HG02759 (cell line): ENCODE data around the gene CYP17A1.
A peak's percentile ranks its signal among the peaks of the same experiment; 100 is the strongest.
"Not testable (repeated sequence)": the region's sequence is repeated elsewhere in the genome, so short reads cannot be mapped to it uniquely, and the experiment has no call there.

Experiments used
- ATAC-seq: cut with Tn5 transposase; IDR thresholded peaks from one replicate; pipeline ENCODE4 v1.9.1; 2021; ENCODE audit warnings: mild to moderate bottlenecking, moderate library complexity; ENCODE audit not compliant: unreplicated experiment

The CYP17A1 gene

GRCh38 chr10:102838276-102838927 lies 1.2 kb upstream of the CYP17A1 start:
- not testable (repeated sequence) for ATAC-seq

- peak; percentile 73 for ATAC-seq
Observed at GRCh38 chr10:102835007-102835482, 2.2 kb downstream of the CYP17A1 start.

GRCh38 chr10:102834143-102834542 lies 3.1 kb downstream of the CYP17A1 start:
- ATAC-seq = no peak

- no peak for ATAC-seq
Observed at GRCh38 chr10:102832987-102833386, 4.2 kb downstream of the CYP17A1 start.

DNA sequence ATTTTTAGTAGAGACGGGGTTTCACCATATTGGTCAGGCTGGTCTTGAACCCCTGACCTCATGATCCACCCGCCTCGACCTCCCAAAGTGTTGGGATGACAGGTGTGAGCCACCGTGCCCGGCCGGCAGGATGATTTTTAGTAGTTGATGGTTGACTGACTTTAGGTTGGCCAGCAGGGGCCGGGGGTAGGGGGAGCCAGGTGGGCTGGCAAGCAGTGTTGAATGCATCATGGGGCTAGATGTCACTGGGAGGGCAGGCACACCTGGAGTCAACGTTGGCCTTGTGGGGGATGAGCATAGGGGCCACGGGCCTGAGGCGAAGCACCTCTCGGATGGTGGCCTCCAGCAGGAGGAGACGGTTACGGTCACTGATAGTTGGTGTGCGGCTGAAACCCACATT lies 5.0 kb downstream of the CYP17A1 start:
- ATAC-seq = no peak

DNA sequence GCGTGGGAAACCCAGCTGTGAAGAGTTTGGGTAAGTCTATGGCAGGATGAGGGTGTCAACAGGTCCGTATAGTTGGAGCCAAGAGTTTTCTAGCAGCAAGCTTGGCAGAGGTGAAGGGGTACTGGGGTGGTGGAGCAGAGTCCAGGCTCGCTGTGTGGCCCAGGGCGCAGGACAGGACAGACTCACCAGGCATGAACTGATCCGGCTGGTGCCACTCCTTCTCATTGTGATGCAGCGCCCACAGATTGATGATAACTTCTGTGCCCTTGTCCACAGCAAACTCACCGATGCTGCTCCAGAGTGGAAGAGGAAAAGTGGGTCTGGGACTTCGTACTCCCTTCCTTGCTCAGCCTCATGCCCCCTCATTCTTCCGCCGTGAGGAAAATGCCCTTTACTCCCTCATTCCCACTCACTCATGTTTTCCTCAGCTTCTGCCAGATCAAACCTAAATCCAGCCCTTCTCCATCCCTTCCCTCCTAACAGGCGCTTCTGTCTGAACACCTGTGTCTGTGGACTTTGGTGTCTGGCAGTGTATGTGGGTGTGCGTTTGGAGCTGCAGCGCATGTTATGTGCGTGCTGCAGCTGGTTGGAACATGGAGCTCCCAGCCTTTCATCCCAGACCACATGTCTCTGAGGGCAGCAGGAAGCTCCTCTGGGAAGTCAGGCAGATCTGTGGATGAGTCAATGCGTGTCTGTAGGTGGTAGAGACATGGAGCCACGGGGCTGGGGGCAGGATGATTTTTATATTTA lies 5.7 kb downstream of the CYP17A1 start:
- no peak for ATAC-seq

- no peak for ATAC-seq
Observed at GRCh38 chr10:102827597-102827975, 9.6 kb downstream of the CYP17A1 start.

- no peak for ATAC-seq
Observed at GRCh38 chr10:102826148-102826796, 10.9 kb downstream of the CYP17A1 start.

- ATAC-seq = no peak
Observed at GRCh38 chr10:102824664-102825063, 12.5 kb downstream of the CYP17A1 start.

- ATAC-seq = no peak
Observed at GRCh38 chr10:102822222-102822621, 15.0 kb downstream of the CYP17A1 start.

DNA sequence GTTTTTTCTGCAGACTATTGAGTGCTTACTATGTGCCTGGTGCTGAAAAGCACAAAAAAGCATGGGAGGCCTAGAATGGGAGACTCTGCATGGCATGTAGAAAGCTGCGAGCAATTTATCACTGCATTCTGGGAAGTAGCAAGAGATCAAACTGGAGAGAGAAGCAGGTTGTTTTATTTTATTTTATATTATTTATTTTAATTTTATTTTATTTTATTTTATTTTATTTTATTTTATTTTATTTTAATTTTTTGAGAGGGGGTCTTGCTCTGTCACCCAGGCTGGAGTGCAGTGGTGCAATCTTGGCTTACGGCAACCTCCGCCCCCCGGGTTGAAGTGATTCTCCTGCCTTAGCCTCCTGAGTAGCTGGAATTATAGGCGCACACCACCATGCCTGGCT lies 17.2 kb downstream of the CYP17A1 start:
- not testable (repeated sequence) for ATAC-seq

- ATAC-seq = no peak
Observed at GRCh38 chr10:102819054-102819453, 18.2 kb downstream of the CYP17A1 start.

GRCh38 chr10:102817175-102817574 lies 20.0 kb downstream of the CYP17A1 start:
- ATAC-seq = no peak

GRCh38 chr10:102815790-102816549 lies 21.2 kb downstream of the CYP17A1 start:
- no peak for ATAC-seq

GRCh38 chr10:102814873-102815661 lies 22.1 kb downstream of the CYP17A1 start:
- no peak for ATAC-seq

- ATAC-seq = no peak
Observed at GRCh38 chr10:102814453-102814871, 22.8 kb downstream of the CYP17A1 start.

DNA sequence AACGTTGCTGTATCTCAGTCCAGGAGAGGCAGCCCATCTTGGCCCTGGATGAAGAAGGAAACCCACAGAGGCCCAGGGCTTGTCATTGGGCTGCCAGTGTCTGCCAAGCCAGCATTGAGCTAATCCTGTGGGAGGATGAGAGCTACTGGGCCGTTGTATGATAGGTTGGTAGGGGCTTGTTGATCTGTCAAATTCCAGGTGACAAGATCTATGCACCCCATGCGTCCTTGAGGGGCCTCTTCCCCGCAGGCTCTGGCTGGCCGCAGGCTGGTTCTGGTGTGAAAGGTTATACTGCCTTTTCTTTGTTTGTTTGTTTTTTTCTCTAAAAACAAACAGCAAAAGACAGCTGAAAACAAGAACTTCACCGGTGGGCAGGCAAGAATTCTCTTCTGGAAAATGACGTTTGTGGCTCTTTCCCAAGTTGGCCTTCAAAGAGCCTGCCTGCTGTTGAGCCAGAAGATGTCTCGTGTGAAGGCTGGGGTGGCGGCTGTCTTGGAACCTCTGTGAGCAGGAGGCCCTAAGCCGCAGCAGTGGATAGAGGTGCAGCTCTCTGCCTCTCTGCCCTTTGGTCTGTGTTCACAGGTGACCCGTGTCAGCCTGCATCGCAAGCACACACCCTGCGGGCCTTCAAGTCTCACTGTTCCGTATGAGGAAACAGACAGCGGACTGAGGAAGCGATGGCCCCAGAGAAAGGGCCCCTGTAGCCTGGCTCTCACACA lies 23.3 kb downstream of the CYP17A1 start:
- no peak for ATAC-seq

DNA sequence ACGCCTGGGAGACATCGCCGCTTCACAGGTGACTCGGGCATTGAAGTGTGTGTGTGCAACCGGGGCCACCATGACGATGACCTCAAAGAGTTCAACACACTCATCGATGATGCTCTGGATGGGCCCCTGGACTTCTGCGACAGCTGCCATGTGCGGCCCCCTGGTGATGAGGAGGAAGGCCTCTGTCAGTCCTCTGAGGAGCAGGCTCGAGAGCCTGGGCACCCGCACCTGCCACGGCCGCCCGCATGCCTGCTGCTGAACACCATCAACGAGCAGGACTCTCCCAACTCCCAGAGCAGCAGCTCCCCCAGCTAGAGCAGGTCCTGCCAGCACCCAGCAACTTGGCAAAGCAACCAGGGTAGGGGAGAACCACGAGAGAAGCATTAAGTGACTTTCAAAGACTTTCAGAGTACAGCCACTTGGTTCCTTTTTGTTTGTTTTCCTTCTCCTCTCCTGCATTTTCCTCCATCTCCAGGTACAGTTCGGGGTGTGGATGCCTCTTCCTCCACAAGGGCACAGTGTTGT lies 24.1 kb downstream of the CYP17A1 start:
- ATAC-seq = no peak

GRCh38 chr10:102812231-102812876 lies 24.9 kb downstream of the CYP17A1 start:
- peak; percentile 47 for ATAC-seq
